Neural cell (in vitro differentiated cells): Measurements from ENCODE around the gene THOC1. TPM values are rescaled to one million over a fixed set of nuclear protein-coding genes. Genes with fewer than 3 reads are reported as not detected.

Source experiments
- H2AFZ ChIP-seq: fragments of 200-600, 300-800 bp; sonication (generic), shearing (Covaris generic); 2 replicates; pipeline ENCODE4 v1.6.0; 2014; ENCODE audit warnings: low read depth, mild to moderate bottlenecking, antibody characterized with exemption, low read length, moderate library complexity
- H3F3A ChIP-seq: fragments of 200-600 bp; shearing (Covaris generic); 2 replicates; pipeline ENCODE4 v1.6.1; 2016; ENCODE audit warnings: mild to moderate bottlenecking, moderate library complexity, mixed read lengths, antibody characterized with exemption, low read length; ENCODE audit not compliant: insufficient read depth, poor library complexity, severe bottlenecking
- H3K27ac ChIP-seq: fragments of 200-600, 300-800 bp; sonication (generic), shearing (Covaris generic); 2 replicates; pipeline ENCODE4 v1.5.1; 2014; ENCODE audit warnings: mild to moderate bottlenecking, low read length, moderate library complexity
- H3K27me3 ChIP-seq: fragments of 300-800, 200-600 bp; sonication (generic), shearing (Covaris generic); 2 replicates; pipeline ENCODE4 v1.6.0; 2014; ENCODE audit warnings: mild to moderate bottlenecking, low read depth, low read length, moderate library complexity; ENCODE audit not compliant: insufficient read depth
- H3K36me3 ChIP-seq: fragments of 300-800, 200-600 bp; sonication (generic), shearing (Covaris generic); 2 replicates; pipeline ENCODE4 v1.5.1; 2014; ENCODE audit warnings: mild to moderate bottlenecking, antibody characterized with exemption, low read length, moderate library complexity; ENCODE audit not compliant: insufficient read depth
- H3K4me2 ChIP-seq: fragments of 300-800, 200-600 bp; sonication (generic), shearing (Covaris generic); 2 replicates; pipeline ENCODE4 v1.6.0; 2014; ENCODE audit warnings: mild to moderate bottlenecking, low read length
- H3K4me3 ChIP-seq: fragments of 300-800, 200-600 bp; sonication (generic), shearing (Covaris generic); 2 replicates; pipeline ENCODE4 v1.5.1; 2014; ENCODE audit warnings: mild to moderate bottlenecking, low read length, moderate library complexity
- H3K79me2 ChIP-seq: fragments of 200-600 bp; shearing (Covaris generic); replicated peaks from 2 replicates; pipeline ENCODE4 v1.6.0; 2014; ENCODE audit warnings: mild to moderate bottlenecking, low read length, moderate library complexity; ENCODE audit not compliant: insufficient read depth
- H3K9ac ChIP-seq: fragments of 300-800, 200-600 bp; sonication (generic), shearing (Covaris generic); 2 replicates; pipeline ENCODE4 v1.6.1; 2016; ENCODE audit warnings: mild to moderate bottlenecking, low read length, mixed read lengths
- H3K9me2 ChIP-seq: fragments of 200-600 bp; shearing (Covaris generic); 2 replicates; pipeline ENCODE4 v1.6.1; 2016; ENCODE audit warnings: mild to moderate bottlenecking, low read length, mixed read lengths; ENCODE audit not compliant: insufficient read depth
- H3K9me3 ChIP-seq: fragments of 200-600, 300-800 bp; sonication (generic), shearing (Covaris generic); 2 replicates; pipeline ENCODE4 v1.6.1; 2016; ENCODE audit warnings: mild to moderate bottlenecking, mixed run types, low read length, moderate library complexity, mixed read lengths
- H4K20me1 ChIP-seq: fragments of 200-600 bp; shearing (Covaris generic); 2 replicates; pipeline ENCODE4 v1.6.1; 2016; ENCODE audit warnings: mild to moderate bottlenecking, mixed run types; ENCODE audit not compliant: insufficient read depth
- CTCF ChIP-seq: fragments of 450-650 bp; IDR thresholded peaks from 2 replicates; pipeline ENCODE4 v1.5.1; 2014; ENCODE audit warnings: antibody characterized with exemption, mild to moderate bottlenecking, moderate library complexity; ENCODE audit not compliant: poor library complexity, severe bottlenecking
- EP300 ChIP-seq: fragments of 450-650 bp; conservative IDR thresholded peaks from 2 replicates; pipeline ENCODE4 v1.6.1; 2014; ENCODE audit warnings: antibody characterized with exemption, mild to moderate bottlenecking, moderate library complexity; ENCODE audit not compliant: poor library complexity, severe bottlenecking
- EZH2 ChIP-seq: fragments of 200-600, 300-800 bp; shearing (Covaris generic), sonication (generic); IDR thresholded peaks from 2 replicates; pipeline ENCODE4 v1.6.1; 2014; ENCODE audit warnings: antibody characterized with exemption, low read length, borderline replicate concordance, mild to moderate bottlenecking; ENCODE audit not compliant: insufficient read depth, poor library complexity, severe bottlenecking
- MXI1 ChIP-seq: fragments of 450-650 bp; conservative IDR thresholded peaks from 2 replicates; pipeline ENCODE4 v1.6.1; 2014; ENCODE audit warnings: antibody characterized with exemption, mild to moderate bottlenecking; ENCODE audit not compliant: poor library complexity, severe bottlenecking
- POLR2AphosphoS5 ChIP-seq: IDR thresholded peaks from 2 replicates; pipeline ENCODE4 v1.6.1; 2012
- RAD21 ChIP-seq: fragments of 450-650 bp; conservative IDR thresholded peaks from 2 replicates; pipeline ENCODE4 v1.6.1; 2014; ENCODE audit warnings: antibody characterized with exemption, mild to moderate bottlenecking, moderate library complexity
- REST ChIP-seq: IDR thresholded peaks from 2 replicates; pipeline ENCODE4 v1.6.1; 2012; ENCODE audit warnings: borderline replicate concordance
- SMC3 ChIP-seq: fragments of 450-650 bp; conservative IDR thresholded peaks from 2 replicates; pipeline ENCODE4 v1.6.1; 2014; ENCODE audit warnings: antibody characterized with exemption, mild to moderate bottlenecking, moderate library complexity; ENCODE audit not compliant: poor library complexity
- TAF1 ChIP-seq: IDR thresholded peaks from 2 replicates; pipeline ENCODE4 v1.6.1; 2012; ENCODE audit warnings: low read depth
- polyA plus RNA-seq: library from polyadenylated mRNA; depleted of rRNA; stranded (reverse); fragments of >200 nt; gene quantifications from 2 replicates; pipeline ENCODE4 v1.2.3, GENCODE V29; 2014

THOC1 gene
- polyA plus RNA-seq, 1 donor from 2014 or later: 168 TPM

- H2AFZ ChIP-seq: no peak overlapping the region
- no peak overlapping the region for H3K4me3 ChIP-seq
- peaks cover 11% of the 10 kb centered on the region for H3K79me2 ChIP-seq
- no peaks in the 10 kb centered on the region for H3K36me3 ChIP-seq
- no peak overlapping the region for H3K27ac ChIP-seq
- no peaks in the 10 kb centered on the region for H3F3A ChIP-seq
- H3K27me3 ChIP-seq: no peaks in the 10 kb centered on the region
- H3K9ac ChIP-seq: no peak overlapping the region
- no peaks in the 10 kb centered on the region for H3K9me2 ChIP-seq
- no peaks in the 10 kb centered on the region for H3K9me3 ChIP-seq
- TF ChIP-seq EZH2 (no peak), RAD21 (no peak)
- H3K4me2 ChIP-seq: no peak overlapping the region
- no peaks in the 10 kb centered on the region for H4K20me1 ChIP-seq
Observed at GRCh38 chr18:191725-192124, 76.1 kb downstream of the THOC1 start.

- no peak overlapping the region for H3K9ac ChIP-seq
- H3F3A ChIP-seq: no peaks in the 10 kb centered on the region
- no peak overlapping the region for H2AFZ ChIP-seq
- no peaks in the 10 kb centered on the region for H3K9me3 ChIP-seq
- H3K36me3 ChIP-seq: no peaks in the 10 kb centered on the region
- no peak for TF ChIP-seq MXI1
- no peak for TF ChIP-seq REST
- TF ChIP-seq RAD21: no peak
- TF ChIP-seq POLR2AphosphoS5: no peak
- TF ChIP-seq TAF1: no peak
- TF ChIP-seq CTCF: no peak
- TF ChIP-seq EZH2: no peak
- TF ChIP-seq SMC3: no peak
- TF ChIP-seq EP300: no peak
- H3K4me2 ChIP-seq: no peak overlapping the region
- H3K9me2 ChIP-seq: no peaks in the 10 kb centered on the region
- H3K79me2 ChIP-seq: peaks cover 11% of the 10 kb centered on the region
- no peaks in the 10 kb centered on the region for H4K20me1 ChIP-seq
- H3K27ac ChIP-seq: no peak overlapping the region
- no peaks in the 10 kb centered on the region for H3K27me3 ChIP-seq
- H3K4me3 ChIP-seq: no peak overlapping the region
Observed at GRCh38 chr18:189254-189653, 78.6 kb downstream of the THOC1 start.

- peaks cover 3% of the 10 kb centered on the region for H3K36me3 ChIP-seq
- no peaks in the 10 kb centered on the region for H3K27me3 ChIP-seq
- no peak overlapping the region for H3K4me3 ChIP-seq
- no peak overlapping the region for H3K4me2 ChIP-seq
- H3K9me2 ChIP-seq: no peaks in the 10 kb centered on the region
- no peak overlapping the region for H2AFZ ChIP-seq
- H3F3A ChIP-seq: no peaks in the 10 kb centered on the region
- H3K79me2 ChIP-seq: peaks cover 10% of the 10 kb centered on the region
- no peak overlapping the region for H3K9ac ChIP-seq
- H3K27ac ChIP-seq: no peak overlapping the region
- H4K20me1 ChIP-seq: no peaks in the 10 kb centered on the region
- TF ChIP-seq SMC3: no peak
- no peak for TF ChIP-seq MXI1
- no peaks in the 10 kb centered on the region for H3K9me3 ChIP-seq
Observed at GRCh38 chr18:183769-184168, 84.1 kb downstream of the THOC1 start.
